Measurements from ENCODE around the gene PTPRG.

Gene PTPRG

DNA sequence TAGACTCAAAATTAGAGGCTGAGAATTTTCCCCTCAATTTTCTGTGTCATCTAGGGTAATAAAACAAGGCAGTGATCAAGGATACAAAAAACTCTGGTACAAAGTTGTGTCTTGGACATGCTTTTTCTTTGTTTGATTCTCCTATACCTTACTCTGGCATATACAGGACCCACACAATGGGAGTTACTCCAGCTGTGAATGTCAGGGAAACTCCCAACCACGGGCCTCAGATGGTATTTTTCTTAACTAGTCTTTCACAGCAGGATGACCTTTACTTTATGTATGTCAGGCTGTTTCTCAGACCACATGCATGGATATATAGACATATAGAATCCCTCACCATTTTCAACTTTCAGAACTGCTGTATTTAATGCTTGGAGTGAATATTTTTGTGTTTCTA is 770.6 kb downstream of the PTPRG start:
- DNase-seq: no peak

- DNase-seq: peak in 1 of 2 donors; percentile 2
Measured at GRCh38 chr3:62332835-62333244, 771.5 kb downstream of the PTPRG start.

GRCh38 chr3:62335196-62335595 is 773.8 kb downstream of the PTPRG start:
- no peak for DNase-seq

- no peak for DNase-seq
Measured at GRCh38 chr3:62343755-62344154, 782.4 kb downstream of the PTPRG start.

Data from CD4-positive, alpha-beta T cell treated with Interleukin-1 beta for 1 hour (primary cell).